Activated T-helper 2 cell treated with anti-CD3 and anti-CD28 coated beads, Interferon-gamma antibody, Interleukin-2, Interleukin-4, amounts not matched to agents 10 μg/mL and 5 μg/mL and 100 μg/mL, durations not matched to agents 14 hours and 24 hours and 36 hours (primary cell): Measurements from ENCODE around the gene TCF7L2. TPM values are rescaled to one million over a fixed set of nuclear protein-coding genes. Genes with fewer than 3 reads are reported as not detected.

Source experiments
- DNase-seq: peaks from one replicate; pipeline ENCODE4 v3.0.0; 2021; ENCODE audit warnings: low spot score
- H3K27ac Mint-ChIP-seq: one replicate; pipeline ENCODE4 v1.8.0; 2021; ENCODE audit warnings: mixed read lengths
- H3K27me3 Mint-ChIP-seq: one replicate; pipeline ENCODE4 v1.8.0; 2021; ENCODE audit warnings: low read depth, mixed read lengths
- H3K36me3 Mint-ChIP-seq: one replicate; pipeline ENCODE4 v1.8.0; 2021; ENCODE audit warnings: low read depth, mixed read lengths
- H3K4me1 Mint-ChIP-seq: one replicate; pipeline ENCODE4 v1.8.0; 2021; ENCODE audit warnings: low read depth, mixed read lengths
- H3K4me3 Mint-ChIP-seq: one replicate; pipeline ENCODE4 v1.8.0; 2021; ENCODE audit warnings: low read depth, mild to moderate bottlenecking, moderate library complexity, mixed read lengths
- H3K9me3 Mint-ChIP-seq: one replicate; pipeline ENCODE4 v1.8.0; 2021; ENCODE audit warnings: mixed read lengths
- intact Hi-C: fragments of 100-400 bp; cut with micrococcal nuclease; formaldehyde crosslinking; loops from one replicate; pipeline ENCODE4 v1.15.1; 2023
- total RNA-seq: library from RNA; stranded (reverse); gene quantifications from 2 replicates; pipeline ENCODE4 v1.2.3, GENCODE V29; 2022

TCF7L2 gene
- total RNA-seq, 1 donor from 2014 or later: 0.52 TPM

DNA sequence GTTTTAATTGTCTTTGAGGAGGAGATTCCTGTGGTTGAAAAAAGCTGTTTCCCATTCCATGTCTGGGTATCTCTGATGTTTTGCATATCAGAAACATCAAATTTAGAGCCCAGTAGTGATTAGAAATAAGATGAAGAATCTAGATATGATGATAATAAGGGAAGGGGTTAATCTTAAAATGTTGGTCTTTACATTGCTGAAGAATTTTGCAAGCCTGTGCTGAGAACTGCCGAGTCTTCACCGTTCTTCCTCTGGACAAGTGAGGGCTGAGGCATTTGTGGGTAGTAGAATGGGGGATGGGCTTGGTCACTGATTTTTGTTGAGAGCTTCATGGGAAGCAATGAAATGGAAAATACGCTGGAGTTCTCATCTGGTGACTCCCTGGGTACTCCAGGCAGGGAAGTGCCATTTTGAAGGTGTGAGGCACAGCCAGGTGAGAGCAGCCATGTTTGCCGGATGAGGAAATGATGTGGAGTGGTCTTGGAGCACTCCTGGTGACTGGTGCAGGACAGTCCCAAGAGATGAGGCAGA lies 10.2 kb downstream of the TCF7L2 start:
- H3K9me3 Mint-ChIP-seq: no peaks in the 10 kb centered on the region
- no peak for DNase-seq
- peaks cover 72% of the 10 kb centered on the region for H3K27me3 Mint-ChIP-seq

DNA sequence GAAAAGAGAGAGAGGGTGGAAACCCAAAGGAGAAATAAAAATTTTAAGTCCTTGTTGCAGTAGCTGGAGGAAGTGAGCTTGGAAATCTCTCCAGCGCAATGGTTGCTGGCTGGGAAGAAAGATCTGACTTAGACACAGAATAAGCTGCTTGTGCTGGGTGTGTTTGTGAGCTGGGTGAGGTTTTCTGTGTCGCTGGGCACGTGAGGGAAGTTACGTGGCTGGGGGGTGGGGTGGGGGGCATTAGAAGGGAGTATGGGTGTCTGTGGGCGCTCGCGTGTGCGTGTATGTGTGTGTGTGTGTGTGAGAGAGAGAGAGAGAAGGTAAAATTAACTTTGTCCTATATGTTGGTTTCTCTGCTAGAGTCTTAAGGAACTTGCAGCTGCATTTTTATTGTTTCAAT lies 11.6 kb downstream of the TCF7L2 start:
- Mint-ChIP-seq H3K36me3 (no peaks in the 10 kb centered on the region), H3K9me3 (no peaks in the 10 kb centered on the region), H3K4me1 (no peaks in the 10 kb centered on the region), H3K27me3 (peaks cover 70% of the 10 kb centered on the region), H3K27ac (no peak overlapping the region), H3K4me3 (no peak overlapping the region)
- intact Hi-C loops: no loop called here
- DNase-seq: no peak

More for the DNA sequence above, 10.2 kb downstream of the TCF7L2 start:
- intact Hi-C loops: no loop called here
- Mint-ChIP-seq H3K4me1 (no peaks in the 10 kb centered on the region), H3K27ac (no peak overlapping the region), H3K36me3 (no peaks in the 10 kb centered on the region), H3K4me3 (no peak overlapping the region)

- Mint-ChIP-seq H3K4me1 (no peaks in the 10 kb centered on the region), H3K27ac (no peak overlapping the region), H3K36me3 (no peaks in the 10 kb centered on the region), H3K27me3 (peaks cover 65% of the 10 kb centered on the region), H3K4me3 (no peak overlapping the region), H3K9me3 (no peaks in the 10 kb centered on the region)
- DNase-seq: no peak
- intact Hi-C loops: no loop called here
Measured at GRCh38 chr10:112962343-112962742, 12.3 kb downstream of the TCF7L2 start.

GRCh38 chr10:112963835-112964234 lies 13.8 kb downstream of the TCF7L2 start:
- Mint-ChIP-seq H3K27me3 (peaks cover 54% of the 10 kb centered on the region), H3K36me3 (no peaks in the 10 kb centered on the region)

GRCh38 chr10:112964482-112964881 lies 14.4 kb downstream of the TCF7L2 start:
- no peaks in the 10 kb centered on the region for H3K9me3 Mint-ChIP-seq
- H3K27me3 Mint-ChIP-seq: peaks cover 55% of the 10 kb centered on the region
- H3K4me3 Mint-ChIP-seq: no peak overlapping the region
- intact Hi-C loops: no loop called here
- H3K4me1 Mint-ChIP-seq: no peaks in the 10 kb centered on the region
- no peak overlapping the region for H3K27ac Mint-ChIP-seq
- no peaks in the 10 kb centered on the region for H3K36me3 Mint-ChIP-seq
- no peak for DNase-seq

More at GRCh38 chr10:112963835-112964234, 13.8 kb downstream of the TCF7L2 start:
- DNase-seq: no peak
- H3K4me3 Mint-ChIP-seq: no peak overlapping the region
- intact Hi-C loops: no loop called here
- H3K9me3 Mint-ChIP-seq: no peaks in the 10 kb centered on the region
- H3K4me1 Mint-ChIP-seq: no peaks in the 10 kb centered on the region
- no peak overlapping the region for H3K27ac Mint-ChIP-seq

DNA sequence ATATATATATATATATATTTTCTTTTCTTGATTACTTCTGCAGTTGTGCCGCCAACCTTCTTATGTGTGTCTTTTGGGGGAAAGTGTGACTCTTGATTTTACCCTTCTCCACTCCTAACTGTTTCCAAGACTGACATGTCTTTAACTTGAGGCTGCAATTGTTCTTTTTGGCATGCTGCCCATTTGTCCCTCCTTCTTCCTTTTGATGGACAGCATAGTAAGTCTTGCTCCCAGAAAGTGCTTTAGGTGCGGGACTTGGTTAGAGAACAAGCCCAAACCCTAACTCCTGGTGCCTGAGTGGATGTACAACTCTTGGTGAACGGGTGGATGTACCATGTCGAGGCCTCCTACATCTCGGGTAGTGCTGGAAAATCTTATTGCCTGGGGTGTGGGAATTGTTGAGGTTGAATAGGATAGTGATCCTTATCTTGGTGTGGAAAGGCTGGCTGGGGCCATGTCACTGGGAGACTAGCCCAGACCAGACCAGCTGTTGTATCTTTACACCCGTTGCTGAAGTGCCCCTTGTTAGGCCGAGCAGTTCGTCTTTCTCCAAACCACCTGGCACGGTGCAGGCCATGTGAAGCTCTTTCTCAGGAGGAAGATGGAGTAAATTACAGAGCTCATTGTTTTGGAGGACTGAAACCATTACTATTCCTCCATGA lies 16.3 kb downstream of the TCF7L2 start:
- H3K4me1 Mint-ChIP-seq: no peaks in the 10 kb centered on the region
- H3K4me3 Mint-ChIP-seq: no peak overlapping the region
- H3K36me3 Mint-ChIP-seq: no peaks in the 10 kb centered on the region
- H3K9me3 Mint-ChIP-seq: no peaks in the 10 kb centered on the region
- H3K27me3 Mint-ChIP-seq: peaks cover 54% of the 10 kb centered on the region
- intact Hi-C loops: no loop called here
- no peak overlapping the region for H3K27ac Mint-ChIP-seq
- DNase-seq: no peak

DNA sequence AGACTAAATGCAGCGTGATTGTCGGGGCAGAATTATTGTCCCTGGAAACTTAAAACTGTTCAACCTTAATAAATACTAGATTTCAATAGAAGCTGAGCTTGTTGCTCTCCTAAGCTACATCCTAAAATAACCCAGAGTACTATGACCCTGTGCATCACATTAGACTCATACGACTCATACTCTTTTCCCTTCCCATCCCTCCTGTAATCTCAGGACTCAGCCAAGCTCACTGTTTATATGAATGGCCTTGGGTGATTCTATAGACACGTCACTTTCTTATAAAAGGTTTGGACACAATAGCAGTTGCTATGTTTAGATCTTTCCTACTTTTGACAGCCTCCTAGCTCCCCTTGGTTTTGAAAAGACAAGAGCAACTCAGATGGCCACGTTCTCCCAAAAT lies 17.2 kb downstream of the TCF7L2 start:
- no peaks in the 10 kb centered on the region for H3K9me3 Mint-ChIP-seq
- DNase-seq: no peak
- no peak overlapping the region for H3K27ac Mint-ChIP-seq
- intact Hi-C loops: no loop called here
- H3K4me3 Mint-ChIP-seq: no peak overlapping the region
- H3K27me3 Mint-ChIP-seq: peaks cover 50% of the 10 kb centered on the region
- H3K4me1 Mint-ChIP-seq: no peaks in the 10 kb centered on the region
- no peaks in the 10 kb centered on the region for H3K36me3 Mint-ChIP-seq

GRCh38 chr10:112969131-112969530 lies 19.1 kb downstream of the TCF7L2 start:
- no peak for DNase-seq
- H3K27me3 Mint-ChIP-seq: peaks cover 55% of the 10 kb centered on the region
- H3K9me3 Mint-ChIP-seq: no peaks in the 10 kb centered on the region

DNA sequence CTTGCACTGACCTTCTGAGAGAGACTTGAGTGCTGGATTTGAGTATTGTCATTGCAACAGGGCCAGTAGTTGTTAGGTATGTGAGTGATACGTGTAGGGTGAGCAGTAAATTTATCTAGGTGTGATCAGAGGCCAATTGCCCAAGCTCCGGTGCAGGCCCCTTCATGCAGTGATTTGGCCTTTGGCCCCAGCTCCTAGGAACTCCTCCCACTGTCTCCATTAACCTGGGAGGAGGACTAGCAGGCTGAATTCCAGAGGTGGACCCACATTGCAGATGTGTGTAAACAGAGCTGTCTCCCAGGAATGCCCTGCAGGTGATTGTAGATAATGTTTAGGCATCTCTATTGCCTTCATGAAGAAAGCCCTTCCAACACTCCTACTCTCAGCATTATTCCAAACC lies 19.5 kb downstream of the TCF7L2 start:
- no peaks in the 10 kb centered on the region for H3K36me3 Mint-ChIP-seq
- no peak overlapping the region for H3K27ac Mint-ChIP-seq
- H3K4me1 Mint-ChIP-seq: no peaks in the 10 kb centered on the region
- no peak overlapping the region for H3K4me3 Mint-ChIP-seq
- H3K27me3 Mint-ChIP-seq: peaks cover 51% of the 10 kb centered on the region
- intact Hi-C loops: no loop called here
- no peak for DNase-seq
- H3K9me3 Mint-ChIP-seq: no peaks in the 10 kb centered on the region

More at GRCh38 chr10:112969131-112969530, 19.1 kb downstream of the TCF7L2 start:
- intact Hi-C loops: no loop called here
- Mint-ChIP-seq H3K4me1 (no peaks in the 10 kb centered on the region), H3K36me3 (no peaks in the 10 kb centered on the region), H3K27ac (no peak overlapping the region), H3K4me3 (no peak overlapping the region)

DNA sequence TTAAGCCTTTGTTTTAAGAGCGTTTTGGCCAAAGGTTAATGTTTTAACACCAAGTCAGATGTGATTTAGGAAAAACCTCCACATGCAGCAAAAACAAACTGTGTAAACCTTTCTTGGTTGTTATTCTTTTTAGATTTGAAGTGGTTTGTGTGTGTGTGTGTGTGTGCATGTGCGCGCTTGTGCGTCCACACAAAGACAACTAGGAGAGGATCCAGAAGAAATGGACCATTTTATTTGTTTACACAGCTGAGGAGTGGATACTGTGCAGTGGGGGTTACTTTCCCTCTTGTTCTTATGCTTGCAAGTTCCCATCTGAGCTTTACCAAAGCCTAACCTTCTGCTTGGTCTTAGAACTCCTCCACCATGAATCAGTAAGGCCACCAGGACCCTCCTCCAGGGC lies 20.0 kb downstream of the TCF7L2 start:
- Mint-ChIP-seq H3K9me3 (no peaks in the 10 kb centered on the region), H3K36me3 (no peaks in the 10 kb centered on the region), H3K27ac (no peak overlapping the region), H3K4me3 (no peak overlapping the region), H3K27me3 (peaks cover 50% of the 10 kb centered on the region), H3K4me1 (no peaks in the 10 kb centered on the region)
- intact Hi-C loops: no loop called here
- DNase-seq: no peak

- Mint-ChIP-seq H3K9me3 (no peaks in the 10 kb centered on the region), H3K36me3 (no peaks in the 10 kb centered on the region), H3K27me3 (peaks cover 60% of the 10 kb centered on the region), H3K27ac (no peak overlapping the region), H3K4me3 (no peak overlapping the region), H3K4me1 (no peaks in the 10 kb centered on the region)
- intact Hi-C loops: no loop called here
- no peak for DNase-seq
Measured at GRCh38 chr10:112972606-112973005, 22.6 kb downstream of the TCF7L2 start.

DNA sequence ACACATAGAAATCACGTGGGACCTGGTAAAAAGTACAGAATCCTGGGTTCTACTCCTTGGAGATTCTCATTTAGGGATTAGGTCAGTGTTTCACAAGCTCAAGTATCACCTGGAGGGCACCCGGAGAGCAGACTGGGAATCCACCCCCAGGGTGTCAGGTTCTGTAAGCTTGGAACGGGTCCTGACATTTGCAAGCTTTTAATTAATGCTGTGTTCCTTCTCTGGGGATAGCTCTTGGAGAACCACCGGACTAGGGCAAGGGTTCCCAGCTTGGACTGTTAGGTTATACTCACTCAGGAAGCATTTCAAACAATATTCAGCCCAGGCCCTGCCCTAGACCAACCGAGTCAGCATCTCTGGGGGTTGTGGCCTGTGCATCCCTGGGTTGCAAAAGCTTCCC lies 23.0 kb downstream of the TCF7L2 start:
- Mint-ChIP-seq H3K27ac (no peak overlapping the region), H3K9me3 (no peaks in the 10 kb centered on the region), H3K4me3 (no peak overlapping the region), H3K27me3 (peaks cover 63% of the 10 kb centered on the region), H3K36me3 (no peaks in the 10 kb centered on the region), H3K4me1 (no peaks in the 10 kb centered on the region)
- intact Hi-C loops: no loop called here
- DNase-seq: no peak

DNA sequence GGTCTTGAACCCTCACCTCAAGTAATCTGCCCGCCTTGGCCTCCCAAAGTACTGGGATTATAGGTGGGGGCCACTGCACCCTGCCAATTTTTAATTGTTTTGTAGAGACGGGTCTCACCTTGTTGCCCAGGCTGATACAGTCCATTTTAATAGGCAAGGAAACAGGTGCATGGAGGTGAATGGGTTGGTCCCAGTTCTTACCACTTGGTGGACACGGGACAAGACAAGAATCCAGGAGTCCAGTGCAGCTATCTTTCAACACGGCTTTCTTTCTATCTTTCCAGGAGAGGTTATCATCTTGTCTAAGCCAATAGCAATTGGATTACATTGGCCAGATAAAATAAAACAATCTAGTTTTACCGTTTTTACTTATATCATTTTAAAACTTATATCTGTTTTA lies 23.8 kb downstream of the TCF7L2 start:
- intact Hi-C loops: no loop called here
- no peak for DNase-seq
- Mint-ChIP-seq H3K27me3 (peaks cover 65% of the 10 kb centered on the region), H3K4me3 (no peak overlapping the region), H3K4me1 (no peaks in the 10 kb centered on the region), H3K36me3 (no peaks in the 10 kb centered on the region), H3K27ac (no peak overlapping the region), H3K9me3 (no peaks in the 10 kb centered on the region)
